Ishikawa (cell line): ENCODE measurements around the gene TBCD.

ENCODE experiments used
- CEBPB ChIP-seq: IDR thresholded peaks from 2 replicates; pipeline ENCODE4 v1.6.1; 2012
- CREB1 ChIP-seq: IDR thresholded peaks from 2 replicates; pipeline ENCODE4 v1.6.1; 2012; ENCODE audit warnings: low read depth
- EGR1 ChIP-seq: IDR thresholded peaks from 2 replicates; pipeline ENCODE4 v1.6.1; 2012
- EP300 ChIP-seq: IDR thresholded peaks from 2 replicates; pipeline ENCODE4 v1.6.1; 2012; ENCODE audit warnings: borderline replicate concordance
- FOXM1 ChIP-seq: IDR thresholded peaks from 2 replicates; pipeline ENCODE4 v1.6.1; 2012; ENCODE audit warnings: low read depth, borderline replicate concordance
- MAX ChIP-seq: IDR thresholded peaks from 2 replicates; pipeline ENCODE4 v1.6.1; 2012
- NFIC ChIP-seq: IDR thresholded peaks from 2 replicates; pipeline ENCODE4 v1.6.1; 2012
- RAD21 ChIP-seq: IDR thresholded peaks from 2 replicates; pipeline ENCODE4 v1.6.1; 2012; ENCODE audit warnings: low read depth
- TAF1 ChIP-seq: IDR thresholded peaks from 2 replicates; pipeline ENCODE4 v1.6.1; 2012; ENCODE audit warnings: low read depth, mild to moderate bottlenecking
- TCF12 ChIP-seq: IDR thresholded peaks from 2 replicates; pipeline ENCODE4 v1.6.1; 2012; ENCODE audit warnings: low read depth
- TEAD4 ChIP-seq: IDR thresholded peaks from 2 replicates; pipeline ENCODE4 v1.6.1; 2012
- USF1 ChIP-seq: IDR thresholded peaks from 2 replicates; pipeline ENCODE4 v1.6.1; 2012
- YY1 ChIP-seq: IDR thresholded peaks from 2 replicates; pipeline ENCODE4 v1.6.1; 2012; ENCODE audit warnings: low read depth
- ZBTB7A ChIP-seq: IDR thresholded peaks from 2 replicates; pipeline ENCODE4 v1.6.1; 2012; ENCODE audit warnings: low read depth
- TF ChIP-seq, protein P1 (sequence below): IDR thresholded peaks from 2 replicates; pipeline ENCODE4 v1.6.1; 2012; ENCODE audit warnings: low read depth, mild to moderate bottlenecking

The TBCD gene

GRCh38 chr17:82985973-82986372 is 234.1 kb downstream of the TBCD start:
- TF ChIP-seq RAD21 (no peak), CREB1 (no peak), TEAD4 (no peak), USF1 (no peak), NFIC (no peak), MAX (no peak), FOXM1 (no peak), YY1 (no peak), EP300 (no peak), TCF12 (no peak), CEBPB (no peak), ZBTB7A (no peak), TAF1 (no peak), EGR1 (no peak)
- TF ChIP-seq, protein P1, sequence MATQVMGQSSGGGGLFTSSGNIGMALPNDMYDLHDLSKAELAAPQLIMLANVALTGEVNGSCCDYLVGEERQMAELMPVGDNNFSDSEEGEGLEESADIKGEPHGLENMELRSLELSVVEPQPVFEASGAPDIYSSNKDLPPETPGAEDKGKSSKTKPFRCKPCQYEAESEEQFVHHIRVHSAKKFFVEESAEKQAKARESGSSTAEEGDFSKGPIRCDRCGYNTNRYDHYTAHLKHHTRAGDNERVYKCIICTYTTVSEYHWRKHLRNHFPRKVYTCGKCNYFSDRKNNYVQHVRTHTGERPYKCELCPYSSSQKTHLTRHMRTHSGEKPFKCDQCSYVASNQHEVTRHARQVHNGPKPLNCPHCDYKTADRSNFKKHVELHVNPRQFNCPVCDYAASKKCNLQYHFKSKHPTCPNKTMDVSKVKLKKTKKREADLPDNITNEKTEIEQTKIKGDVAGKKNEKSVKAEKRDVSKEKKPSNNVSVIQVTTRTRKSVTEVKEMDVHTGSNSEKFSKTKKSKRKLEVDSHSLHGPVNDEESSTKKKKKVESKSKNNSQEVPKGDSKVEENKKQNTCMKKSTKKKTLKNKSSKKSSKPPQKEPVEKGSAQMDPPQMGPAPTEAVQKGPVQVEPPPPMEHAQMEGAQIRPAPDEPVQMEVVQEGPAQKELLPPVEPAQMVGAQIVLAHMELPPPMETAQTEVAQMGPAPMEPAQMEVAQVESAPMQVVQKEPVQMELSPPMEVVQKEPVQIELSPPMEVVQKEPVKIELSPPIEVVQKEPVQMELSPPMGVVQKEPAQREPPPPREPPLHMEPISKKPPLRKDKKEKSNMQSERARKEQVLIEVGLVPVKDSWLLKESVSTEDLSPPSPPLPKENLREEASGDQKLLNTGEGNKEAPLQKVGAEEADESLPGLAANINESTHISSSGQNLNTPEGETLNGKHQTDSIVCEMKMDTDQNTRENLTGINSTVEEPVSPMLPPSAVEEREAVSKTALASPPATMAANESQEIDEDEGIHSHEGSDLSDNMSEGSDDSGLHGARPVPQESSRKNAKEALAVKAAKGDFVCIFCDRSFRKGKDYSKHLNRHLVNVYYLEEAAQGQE, result no peak

DNA sequence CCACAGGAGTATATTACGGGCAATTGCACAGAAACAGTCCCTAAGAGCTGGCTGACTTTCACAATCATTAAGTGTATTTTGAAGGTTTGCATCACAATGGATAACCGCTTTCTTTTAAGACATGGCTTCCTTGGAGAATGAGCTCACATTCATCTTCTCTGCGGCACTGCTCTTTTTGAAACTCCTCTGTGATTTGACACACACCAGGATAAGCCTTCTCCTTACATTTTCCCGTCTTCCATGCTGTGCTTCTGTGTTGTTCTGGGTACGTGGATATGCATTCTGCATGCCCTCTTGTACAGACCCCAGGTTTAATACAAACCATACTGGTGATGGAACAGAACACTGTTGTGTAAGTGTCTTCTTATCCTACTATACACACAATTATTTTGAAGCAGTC is 238.0 kb downstream of the TBCD start:
- TF ChIP-seq MAX (no peak), USF1 (no peak), TAF1 (no peak), FOXM1 (no peak), EGR1 (no peak), NFIC (no peak), YY1 (no peak), CEBPB (no peak), TEAD4 (no peak), ZBTB7A (no peak), RAD21 (no peak), TCF12 (no peak), EP300 (no peak), CREB1 (no peak)
- TF ChIP-seq, protein P1, result no peak

DNA sequence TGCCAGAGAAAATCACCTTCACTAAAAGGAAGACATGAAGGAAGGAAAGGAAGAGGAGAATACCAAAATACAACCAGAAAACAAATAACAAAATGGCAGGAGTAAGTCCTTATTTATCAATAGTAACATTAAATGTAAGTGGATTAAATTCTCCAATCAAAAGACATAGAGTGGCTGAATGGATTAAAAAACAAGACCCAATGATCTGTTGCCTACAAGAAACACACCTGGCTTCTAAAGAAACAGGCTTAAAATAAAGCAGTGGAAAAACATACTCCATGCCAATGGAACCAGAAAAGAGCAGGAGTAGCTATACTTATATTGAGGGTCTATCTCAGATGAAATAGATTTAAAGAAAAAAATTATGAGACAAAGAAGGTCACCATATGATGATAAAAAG is 241.1 kb downstream of the TBCD start:
- no peak for TF ChIP-seq YY1
- TF ChIP-seq, protein P1, result no peak
- no peak for TF ChIP-seq CREB1
- no peak for TF ChIP-seq FOXM1
- no peak for TF ChIP-seq EGR1
- TF ChIP-seq ZBTB7A, result no peak
- no peak for TF ChIP-seq TCF12
- no peak for TF ChIP-seq MAX
- TF ChIP-seq CEBPB, result no peak
- TF ChIP-seq NFIC, result no peak
- no peak for TF ChIP-seq TAF1
- no peak for TF ChIP-seq USF1
